Stimulated activated CD4-positive, alpha-beta T cell treated with anti-CD3 and anti-CD28 coated beads, Interleukin-12 subunit alpha, Interleukin-12 subunit beta, amount 100 ng/mL, for 4 hours (primary cell): ENCODE measurements around the gene SLC34A1.
A peak's percentile ranks its signal among the peaks of the same experiment; 100 is the strongest.
"Not testable (repeated sequence)": the region's sequence is repeated elsewhere in the genome, so short reads cannot be mapped to it uniquely, and the experiment has no call there.

Source experiments
- DNase-seq: peaks from one replicate; pipeline ENCODE4 v3.0.0-alpha.2; 2020

Gene SLC34A1

GRCh38 chr5:177368869-177369644, 15.2 kb upstream of the SLC34A1 start:
- no peak for DNase-seq

GRCh38 chr5:177369645-177370440, 14.4 kb upstream of the SLC34A1 start:
- no peak for DNase-seq

- peak; percentile 62 for DNase-seq
Observed at GRCh38 chr5:177370488-177371119, 13.6 kb upstream of the SLC34A1 start.

- no peak for DNase-seq
Observed at GRCh38 chr5:177371120-177372033, 12.9 kb upstream of the SLC34A1 start.

- no peak for DNase-seq
Observed at GRCh38 chr5:177372034-177372896, 12.0 kb upstream of the SLC34A1 start.

GRCh38 chr5:177372910-177373309, 11.3 kb upstream of the SLC34A1 start:
- no peak for DNase-seq

GRCh38 chr5:177373806-177374205, 10.4 kb upstream of the SLC34A1 start:
- DNase-seq, result no peak

- DNase-seq, result no peak
Observed at GRCh38 chr5:177374211-177374610, 10.0 kb upstream of the SLC34A1 start.

- not testable (repeated sequence) for DNase-seq
Observed at GRCh38 chr5:177375516-177375915, 8.7 kb upstream of the SLC34A1 start.

- no peak for DNase-seq
Observed at GRCh38 chr5:177376107-177376506, 8.1 kb upstream of the SLC34A1 start.

GRCh38 chr5:177377851-177378776, 6.1 kb upstream of the SLC34A1 start:
- no peak for DNase-seq

- DNase-seq, result no peak
Observed at GRCh38 chr5:177378884-177379883, 5.0 kb upstream of the SLC34A1 start.

- no peak for DNase-seq
Observed at GRCh38 chr5:177380805-177381126, 3.5 kb upstream of the SLC34A1 start.

- DNase-seq, result no peak
Observed at GRCh38 chr5:177382423-177383029, 1.7 kb upstream of the SLC34A1 start.

GRCh38 chr5:177383181-177383580, 1.1 kb upstream of the SLC34A1 start:
- DNase-seq, result no peak

GRCh38 chr5:177385720-177386119, 1.5 kb downstream of the SLC34A1 start:
- DNase-seq, result no peak

GRCh38 chr5:177386542-177386941, 2.3 kb downstream of the SLC34A1 start:
- no peak for DNase-seq

GRCh38 chr5:177387405-177387804, 3.2 kb downstream of the SLC34A1 start:
- DNase-seq, result no peak

GRCh38 chr5:177388521-177389052, 4.4 kb downstream of the SLC34A1 start:
- DNase-seq, result no peak
